NB4 (cell line): ENCODE results near the gene C6orf132.

ENCODE experiments used
- DNase-seq: peaks from one replicate; pipeline ENCODE4 v3.0.0; 2010; ENCODE audit warnings: low read depth
- H3K4me3 ChIP-seq: one replicate; pipeline ENCODE4 v1.5.1; 2011; ENCODE audit warnings: mild to moderate bottlenecking, low read depth, low read length, moderate library complexity
- CTCF ChIP-seq: IDR thresholded peaks from one replicate; pipeline ENCODE4 v1.5.1; 2012; ENCODE audit warnings: low read depth, low read length
- MAX ChIP-seq: IDR thresholded peaks from 2 replicates; pipeline ENCODE4 v1.6.1; 2011; ENCODE audit warnings: low read depth, low read length
- MYC ChIP-seq: IDR thresholded peaks from 2 replicates; pipeline ENCODE4 v1.6.1; 2011; ENCODE audit warnings: low read depth, low read length
- POLR2A ChIP-seq: IDR thresholded peaks from 2 replicates; pipeline ENCODE4 v1.6.1; 2011; ENCODE audit warnings: mild to moderate bottlenecking; ENCODE audit not compliant: insufficient read length; ENCODE audit errors: extremely low read depth

The C6orf132 gene

GRCh38 chr6:42152024-42152423, 9.6 kb upstream of the C6orf132 start:
- TF ChIP-seq MYC, result no peak
- no peak for TF ChIP-seq MAX
- TF ChIP-seq CTCF, result no peak
- TF ChIP-seq POLR2A, result no peak
- no peak for DNase-seq
- no peak overlapping the region for H3K4me3 ChIP-seq

- no peak overlapping the region for H3K4me3 ChIP-seq
- TF ChIP-seq MYC, result no peak
- no peak for TF ChIP-seq MAX
- TF ChIP-seq POLR2A, result no peak
- TF ChIP-seq CTCF, result no peak
- DNase-seq, result no peak
Observed at GRCh38 chr6:42150254-42150653, 7.8 kb upstream of the C6orf132 start.

GRCh38 chr6:42148058-42148457, 5.6 kb upstream of the C6orf132 start:
- H3K4me3 ChIP-seq, result no peak overlapping the region
- no peak for DNase-seq
- TF ChIP-seq MYC, result no peak
- TF ChIP-seq POLR2A, result no peak

- no peak overlapping the region for H3K4me3 ChIP-seq
- TF ChIP-seq POLR2A, result no peak
- no peak for TF ChIP-seq MYC
- TF ChIP-seq CTCF, result no peak
- no peak for TF ChIP-seq MAX
- no peak for DNase-seq
Observed at GRCh38 chr6:42147138-42147562, 4.7 kb upstream of the C6orf132 start.

GRCh38 chr6:42141603-42142117, 760 bp downstream of the C6orf132 start:
- H3K4me3 ChIP-seq, result no peak overlapping the region
- TF ChIP-seq MYC (no peak), MAX (no peak)
- no peak for DNase-seq

GRCh38 chr6:42140756-42141602, 1.4 kb downstream of the C6orf132 start:
- H3K4me3 ChIP-seq, result no peak overlapping the region
- DNase-seq, result no peak
- TF ChIP-seq CTCF, result no peak
- no peak for TF ChIP-seq POLR2A
- TF ChIP-seq MAX, result no peak
- no peak for TF ChIP-seq MYC

GRCh38 chr6:42140032-42140431, 2.4 kb downstream of the C6orf132 start:
- TF ChIP-seq MAX, result peak; percentile 61
- no peak for TF ChIP-seq CTCF
- H3K4me3 ChIP-seq, result no peak overlapping the region
- DNase-seq, result peak; percentile 79
